Common myeloid progenitor, CD34-positive (primary cell): Measurements from ENCODE around the gene MINK1.

Source experiments
- CTCF ChIA-PET: fragments of 350-600 bp; sonication (Branson Sonifier 250); formaldehyde crosslinking; loops from one replicate; lab custom pipeline; 2021; ENCODE audit warnings: antibody characterized with exemption; lab: Charles Lee
- POLR2A ChIA-PET: fragments of 350-600 bp; sonication (Branson Sonifier 250); formaldehyde crosslinking; loops from one replicate; lab custom pipeline; 2021; ENCODE audit warnings: antibody characterized with exemption; lab: Charles Lee
- DNase-seq, 3 donors: peaks; one replicate each; pipeline versions ENCODE4 v3.0.0 to v3.0.0-alpha.2; 2013
- H3K27ac ChIP-seq, 2 experiments: 1 replicate in 1 of 2; 2 replicates in 1 of 2; pipeline ENCODE4 v1.7.0; 2013; ENCODE audit warnings: inconsistent platforms in 2 of 2, low read length in 2 of 2, mild to moderate bottlenecking in 2 of 2, low read depth in 1 of 2, moderate library complexity in 1 of 2; ENCODE audit not compliant: severe bottlenecking in 2 of 2, insufficient read depth in 1 of 2, poor library complexity in 1 of 2
- H3K27me3 ChIP-seq, 5 experiments: replicated peaks in 2 of 5; 1 replicate in 3 of 5; 2 replicates in 2 of 5; pipeline versions ENCODE4 v1.6.1 to v1.7.0; 2013; ENCODE audit warnings: low read length in 4 of 5, mild to moderate bottlenecking in 2 of 5, moderate library complexity in 2 of 5, inconsistent platforms in 1 of 5; ENCODE audit not compliant: insufficient read depth in 5 of 5, control insufficient read depth in 4 of 5
- H3K36me3 ChIP-seq, 4 experiments: 1 replicate in 2 of 4; 2 replicates in 2 of 4; pipeline versions ENCODE4 v1.6.1 to v1.7.0; 2013; ENCODE audit warnings: low read length in 3 of 4, control low read depth in 1 of 4, mild to moderate bottlenecking in 1 of 4; ENCODE audit not compliant: control insufficient read depth in 4 of 4, insufficient read depth in 4 of 4
- H3K4me1 ChIP-seq, 4 experiments: 1 replicate in 3 of 4; 2 replicates in 1 of 4; pipeline versions ENCODE4 v1.6.1 to v1.7.1; 2013; ENCODE audit warnings: low read length in 3 of 4, mild to moderate bottlenecking in 3 of 4, control low read depth in 1 of 4, inconsistent platforms in 1 of 4, moderate library complexity in 1 of 4; ENCODE audit not compliant: control insufficient read depth in 4 of 4, insufficient read depth in 4 of 4; ENCODE audit errors: control extremely low read depth in 1 of 4
- H3K4me3 ChIP-seq, 7 experiments: 1 replicate in 4 of 7; 2 replicates in 3 of 7; pipeline versions ENCODE4 v1.5.1 to v1.7.0; 2013; ENCODE audit warnings: mild to moderate bottlenecking in 7 of 7, low read length in 6 of 7, moderate library complexity in 6 of 7, inconsistent platforms in 2 of 7, low read depth in 2 of 7, control low read depth in 1 of 7; ENCODE audit not compliant: insufficient read depth in 4 of 7, control insufficient read depth in 1 of 7; ENCODE audit errors: extremely low read depth in 1 of 7
- H3K9me3 ChIP-seq, 5 experiments: 1 replicate in 4 of 5; 2 replicates in 1 of 5; pipeline versions ENCODE4 v1.6.1 to v1.7.1; 2013; ENCODE audit warnings: low read length in 4 of 5, mild to moderate bottlenecking in 2 of 5, inconsistent platforms in 1 of 5, low read depth in 1 of 5, moderate library complexity in 1 of 5; ENCODE audit not compliant: control insufficient read depth in 4 of 5, insufficient read depth in 2 of 5; ENCODE audit errors: control extremely low read depth in 1 of 5
- WGBS: methylation state at CpG from one replicate; pipeline ENCODE4 v1.1.5; 2013; ENCODE audit not compliant: insufficient coverage; 5-methylcytosine and 5-hydroxymethylcytosine counted together

Gene MINK1

GRCh38 chr17:4880857-4881256, 47.7 kb downstream of the MINK1 start:
- Histone ChIP-seq H3K4me3 (no peak overlapping the region), H3K27me3 (no peaks in the 10 kb centered on the region), H3K36me3 (peaks cover 2 to 33% (median 21%) of the 10 kb centered on the region in 4 experiments), H3K27ac (no peak overlapping the region), H3K4me1 (no peaks in the 10 kb centered on the region), H3K9me3 (no peaks in the 10 kb centered on the region)
- CTCF ChIA-PET, result interaction anchor here (0.7 to 6.2 kb wide), 18 partner anchors 8 to 178 kb away, joined by 3 to 40 read pairs (median 4); partner anchors contain the start of genes ARRB2, C17orf107, GLTPD2 and MED11
- 98% methylated on average over 11 of the region's 15 CpGs for WGBS
- POLR2A ChIA-PET, result interaction anchor here (0.8 kb wide), 1 partner anchor 71 kb away, joined by 6 read pairs; no protein-coding TSS in a partner anchor
- no peak for DNase-seq

- ChIA-PET POLR2A (no interaction called here), CTCF (interaction anchor here (0.8 to 6.2 kb wide), 14 partner anchors 16 to 179 kb away, joined by 3 to 40 read pairs (median 4); partner anchors contain the start of genes ARRB2, C17orf107, GLTPD2 and MED11)
- H3K4me3 ChIP-seq, result no peak overlapping the region
- peaks cover 2 to 44% (median 28%) of the 10 kb centered on the region in 4 experiments for H3K36me3 ChIP-seq
- WGBS, result 79% methylated on average over 2 of the region's 9 CpGs
- no peaks in the 10 kb centered on the region for H3K9me3 ChIP-seq
- peak; percentile 38 to 51 (median 50) for DNase-seq
- H3K27ac ChIP-seq, result no peak overlapping the region
- H3K27me3 ChIP-seq, result no peaks in the 10 kb centered on the region
- no peaks in the 10 kb centered on the region for H3K4me1 ChIP-seq
These were observed 48.8 kb downstream of the MINK1 start for GRCh38 chr17:4881761-4882555.

GRCh38 chr17:4884489-4884888, 51.3 kb downstream of the MINK1 start:
- ChIA-PET CTCF (interaction anchor here (1.3 to 6.2 kb wide), 4 partner anchors 8 to 251 kb away, joined by 3 to 40 read pairs (median 4); partner anchors contain the start of genes GLTPD2 and VMO1), POLR2A (no interaction called here)
- WGBS, result 96% methylated on average over 4 of the region's 4 CpGs
- no peak overlapping the region for H3K27ac ChIP-seq
- no peaks in the 10 kb centered on the region for H3K9me3 ChIP-seq
- no peaks in the 10 kb centered on the region for H3K4me1 ChIP-seq
- no peaks in the 10 kb centered on the region for H3K27me3 ChIP-seq
- DNase-seq, result no peak
- no peak overlapping the region for H3K4me3 ChIP-seq
- H3K36me3 ChIP-seq, result peaks cover 7 to 44% (median 30%) of the 10 kb centered on the region in 4 experiments

- no peak for DNase-seq
- Histone ChIP-seq H3K9me3 (no peaks in the 10 kb centered on the region), H3K4me1 (no peaks in the 10 kb centered on the region), H3K36me3 (peaks cover 11 to 56% (median 41%) of the 10 kb centered on the region in 4 experiments), H3K27ac (no peak overlapping the region), H3K27me3 (no peaks in the 10 kb centered on the region), H3K4me3 (no peak overlapping the region)
- CTCF ChIA-PET, result interaction anchor here (0.8 to 4.2 kb wide), 6 partner anchors 50 to 178 kb away, joined by 3 to 20 read pairs (median 4); partner anchors contain the start of genes ARRB2 and GLTPD2
- POLR2A ChIA-PET, result no interaction called here
- 99% methylated on average over 9 of the region's 12 CpGs for WGBS
These were observed 53.7 kb downstream of the MINK1 start for GRCh38 chr17:4886830-4887229.

GRCh38 chr17:4887581-4887980, 54.4 kb downstream of the MINK1 start:
- Histone ChIP-seq H3K27me3 (no peaks in the 10 kb centered on the region), H3K4me1 (no peaks in the 10 kb centered on the region), H3K36me3 (peaks cover 11 to 56% (median 43%) of the 10 kb centered on the region in 4 experiments), H3K9me3 (no peaks in the 10 kb centered on the region), H3K4me3 (no peak overlapping the region), H3K27ac (no peak overlapping the region)
- ChIA-PET CTCF (interaction anchor here (0.8 to 4.2 kb wide), 10 partner anchors 15 to 255 kb away, joined by 3 to 20 read pairs (median 4); partner anchors contain the start of gene ARRB2), POLR2A (no interaction called here)
- no peak for DNase-seq
- 97% methylated on average over 17 of the region's 18 CpGs for WGBS

GRCh38 chr17:4891411-4892410, 58.6 kb downstream of the MINK1 start:
- Histone ChIP-seq H3K4me1 (no peaks in the 10 kb centered on the region), H3K27ac (no peak overlapping the region), H3K27me3 (peaks cover 0 to under 1% (median 0%) of the 10 kb centered on the region in 5 experiments), H3K4me3 (no peak overlapping the region), H3K36me3 (peaks cover 21 to 72% (median 48%) of the 10 kb centered on the region in 4 experiments), H3K9me3 (no peaks in the 10 kb centered on the region)
- CTCF ChIA-PET, result interaction anchor here (1.7 to 4.0 kb wide), 5 partner anchors 8 to 183 kb away, joined by 5 to 12 read pairs (median 11); partner anchors contain the start of genes ARRB2, C17orf107, GLTPD2 and VMO1
- DNase-seq, result no peak
- WGBS, result 97% methylated on average over 35 of the region's 42 CpGs
- POLR2A ChIA-PET, result no interaction called here
